WTC11 (cell line): ENCODE results near the gene CTDSP2. TPM values are rescaled to one million over a fixed set of nuclear protein-coding genes. Genes with fewer than 3 reads are reported as not detected.
A peak's percentile ranks its signal among the peaks of the same experiment; 100 is the strongest.

Experiments used
- ATAC-seq: fragments of 200-7000 bp; cut with Tn5 transposase; 2 replicates; pipeline ENCODE4 v1.10.0; 2021; ENCODE audit warnings: mild to moderate bottlenecking, moderate library complexity
- CTCF ChIA-PET: fragments of 300-600 bp; sonication (Branson Sonifier 250); formaldehyde crosslinking; loops from one replicate; lab custom pipeline; 2021; ENCODE audit warnings: antibody characterized with exemption; lab: Charles Lee
- POLR2A ChIA-PET: fragments of 350-600 bp; sonication (Branson Sonifier 250); formaldehyde crosslinking; loops from one replicate; lab custom pipeline; 2021; ENCODE audit warnings: antibody characterized with exemption; lab: Charles Lee
- DNase-seq: peaks from one replicate; pipeline ENCODE4 v3.0.0; 2021; ENCODE audit warnings: low spot score
- H3K27ac Mint-ChIP-seq: 2 replicates; pipeline ENCODE4 v1.8.0; 2021; ENCODE audit warnings: mixed read lengths
- H3K27me3 Mint-ChIP-seq: 2 replicates; pipeline ENCODE4 v1.8.0; 2021; ENCODE audit warnings: low read depth, mild to moderate bottlenecking, moderate library complexity, mixed read lengths
- H3K36me3 Mint-ChIP-seq: 2 replicates; pipeline ENCODE4 v1.8.0; 2021; ENCODE audit warnings: mixed read lengths
- H3K4me1 Mint-ChIP-seq: 2 replicates; pipeline ENCODE4 v1.8.0; 2022; ENCODE audit warnings: mixed read lengths
- H3K4me3 Mint-ChIP-seq: 2 replicates; pipeline ENCODE4 v1.8.0; 2021; ENCODE audit warnings: mild to moderate bottlenecking, moderate library complexity, mixed read lengths
- H3K9me3 Mint-ChIP-seq: 2 replicates; pipeline ENCODE4 v1.8.0; 2021; ENCODE audit warnings: mixed read lengths
- ARID4B ChIP-seq: sonication (generic); formaldehyde crosslinking; IDR thresholded peaks from 2 replicates; pipeline ENCODE4 v1.8.0; 2023; ENCODE audit warnings: missing genetic modification reagents, mild to moderate bottlenecking, borderline replicate concordance
- CREM ChIP-seq: sonication (generic); formaldehyde crosslinking; IDR thresholded peaks from 2 replicates; pipeline ENCODE4 v1.8.1; 2022; ENCODE audit warnings: mild to moderate bottlenecking, missing genetic modification reagents, moderate library complexity
- E2F1 ChIP-seq: sonication (generic); formaldehyde crosslinking; IDR thresholded peaks from 2 replicates; pipeline ENCODE4 v1.8.0; 2022; ENCODE audit warnings: mild to moderate bottlenecking, missing genetic modification reagents
- ESRRA ChIP-seq: sonication (generic); formaldehyde crosslinking; IDR thresholded peaks from 2 replicates; pipeline ENCODE4 v1.8.1; 2022; ENCODE audit warnings: mild to moderate bottlenecking, missing genetic modification reagents, borderline replicate concordance
- ETV6 ChIP-seq: sonication (generic); formaldehyde crosslinking; IDR thresholded peaks from 2 replicates; pipeline ENCODE4 v1.8.1; 2022; ENCODE audit warnings: mild to moderate bottlenecking, missing genetic modification reagents
- FOXK1 ChIP-seq: sonication (generic); formaldehyde crosslinking; IDR thresholded peaks from 2 replicates; pipeline ENCODE4 v1.8.0; 2022; ENCODE audit warnings: mild to moderate bottlenecking, moderate library complexity, missing genetic modification reagents
- HMGXB4 ChIP-seq: sonication (generic); formaldehyde crosslinking; IDR thresholded peaks from 2 replicates; pipeline ENCODE4 v1.8.1; 2023; ENCODE audit warnings: mild to moderate bottlenecking, moderate library complexity, missing genetic modification reagents
- NR3C1 ChIP-seq: sonication (generic); formaldehyde crosslinking; conservative IDR thresholded peaks from 2 replicates; pipeline ENCODE4 v1.8.1; 2023; ENCODE audit warnings: low read depth, mild to moderate bottlenecking, missing genetic modification reagents
- PRDM15 ChIP-seq: sonication (generic); formaldehyde crosslinking; IDR thresholded peaks from 2 replicates; pipeline ENCODE4 v1.8.0; 2022; ENCODE audit warnings: missing genetic modification reagents
- SP1 ChIP-seq: sonication (generic); formaldehyde crosslinking; conservative IDR thresholded peaks from 2 replicates; pipeline ENCODE4 v1.8.1; 2022; ENCODE audit warnings: missing genetic modification reagents
- ZNF263 ChIP-seq: sonication (generic); formaldehyde crosslinking; IDR thresholded peaks from 2 replicates; pipeline ENCODE4 v1.8.1; 2022; ENCODE audit warnings: low read depth, mild to moderate bottlenecking, moderate library complexity, missing genetic modification reagents
- ZNF416 ChIP-seq: fragments of 250-450 bp; sonication (Bioruptor Pico); IDR thresholded peaks from 2 replicates; pipeline ENCODE4 v1.9.0; 2021; ENCODE audit warnings: mild to moderate bottlenecking, inconsistent platforms
- ZNF671 ChIP-seq: fragments of 250-450 bp; sonication (Bioruptor Pico); IDR thresholded peaks from 2 replicates; pipeline ENCODE4 v1.8.0; 2021; ENCODE audit warnings: mild to moderate bottlenecking
- total RNA-seq: library from RNA; stranded (reverse); gene quantifications from 3 replicates; pipeline ENCODE4 v1.2.3, GENCODE V29; 2021

CTDSP2 gene
- total RNA-seq, 1 experiment from 2014 or later: 122 TPM

- ChIA-PET POLR2A (interaction anchor here (0.6 to 7.8 kb wide), 4 partner anchors 7 to 91 kb away, joined by 3 to 134 read pairs (median 21); partner anchors contain the start of gene CTDSP2), CTCF (interaction anchor here (0.6 to 4.6 kb wide), 6 partner anchors 8 to 51 kb away, joined by 3 to 27 read pairs (median 6); partner anchors contain the start of gene CTDSP2)
- Mint-ChIP-seq H3K27ac (peak overlapping the region; percentile 91), H3K4me3 (peak overlapping the region; percentile 12; the same call in 1 of the 2 replicates), H3K27me3 (no peaks in the 10 kb centered on the region), H3K4me1 (peaks cover 98% of the 10 kb centered on the region), H3K36me3 (no peaks in the 10 kb centered on the region), H3K9me3 (no peaks in the 10 kb centered on the region)
- DNase-seq (no peak), ATAC-seq (no peak)
- TF ChIP-seq E2F1 (CRISPR knock-in tag) (no peak), PRDM15 (CRISPR knock-in tag) (peak; percentile 67)
Measured at GRCh38 chr12:57838594-57839302, 7.8 kb downstream of the CTDSP2 start.

GRCh38 chr12:57837864-57838562 lies 8.5 kb downstream of the CTDSP2 start:
- Mint-ChIP-seq H3K27ac (peak overlapping the region; percentile 93), H3K4me1 (peaks cover 98% of the 10 kb centered on the region), H3K36me3 (no peaks in the 10 kb centered on the region), H3K4me3 (peak overlapping the region; percentile 46), H3K27me3 (no peaks in the 10 kb centered on the region)
- POLR2A ChIA-PET: interaction anchor here (1.0 to 7.8 kb wide), 6 partner anchors 7 to 66 kb away, joined by 3 to 134 read pairs (median 8); partner anchors contain the start of genes CTDSP2 and EEF1AKMT3
- CTCF ChIA-PET: interaction anchor here (0.5 to 6.7 kb wide), 10 partner anchors 9 to 1202 kb away, joined by 3 to 77 read pairs (median 8); partner anchors contain the start of gene CTDSP2
- peak; percentile 25 for DNase-seq
- peak; percentile 61 for ATAC-seq
- TF ChIP-seq ZNF416: no peak
- TF ChIP-seq CREM (CRISPR knock-in tag): no peak
- TF ChIP-seq SP1: no peak
- TF ChIP-seq NR3C1 (CRISPR knock-in tag): no peak
- TF ChIP-seq HMGXB4: no peak
- no peak for TF ChIP-seq ESRRA (CRISPR knock-in tag)
- TF ChIP-seq FOXK1: no peak
- TF ChIP-seq, all 79 proteins: peak for 0
- no peaks in the 10 kb centered on the region for H3K9me3 Mint-ChIP-seq

GRCh38 chr12:57836442-57837375 lies 9.8 kb downstream of the CTDSP2 start:
- H3K9me3 Mint-ChIP-seq: no peaks in the 10 kb centered on the region
- H3K4me3 Mint-ChIP-seq: peak overlapping the region; percentile 47
- peaks cover 95% of the 10 kb centered on the region for H3K4me1 Mint-ChIP-seq
- ChIA-PET CTCF (interaction anchor here (0.7 to 6.7 kb wide), 14 partner anchors 10 to 72 kb away, joined by 3 to 77 read pairs (median 6); partner anchors contain the start of gene CTDSP2), POLR2A (interaction anchor here (0.6 to 7.8 kb wide), 9 partner anchors 9 to 424 kb away, joined by 3 to 134 read pairs (median 4); partner anchors contain the start of genes CTDSP2, EEF1AKMT3 and TSFM)
- peak; percentile 47 for DNase-seq
- H3K27me3 Mint-ChIP-seq: no peaks in the 10 kb centered on the region
- H3K27ac Mint-ChIP-seq: peak overlapping the region; percentile 97
- no peaks in the 10 kb centered on the region for H3K36me3 Mint-ChIP-seq
- ATAC-seq: peak; percentile 59
- TF ChIP-seq ZNF671 (no peak), ZNF263 (CRISPR knock-in tag) (peak; percentile 71), ARID4B (CRISPR knock-in tag) (0 out of 2 replicates have a peak, but pooled peaks have one; percentile 30), ZNF416 (no peak), ETV6 (CRISPR knock-in tag) (peak; percentile 41; the same call in 1 of the 2 replicates)
